H1 (cell line): ENCODE measurements around the gene NPTN. TPM values are rescaled to one million over a fixed set of nuclear protein-coding genes. Genes with fewer than 3 reads are reported as not detected.

Source experiments
- CTCF ChIA-PET: fragments of 300-600 bp; sonication (Branson Sonifier 250); formaldehyde crosslinking; loops from one replicate; lab custom pipeline; 2021; ENCODE audit not compliant: partially characterized antibody; lab: Charles Lee
- POLR2A ChIA-PET: fragments of 300-600 bp; sonication (Branson Sonifier 250); formaldehyde crosslinking; loops from one replicate; lab custom pipeline; 2021; ENCODE audit warnings: inconsistent platforms; ENCODE audit not compliant: partially characterized antibody; lab: Charles Lee
- DNase-seq, 2 experiments: peaks; one replicate each; pipeline versions ENCODE4 v3.0.0 to v3.0.0-alpha.2; 2010 to 2022; ENCODE audit warnings: low spot score in 2 of 2, low read depth in 1 of 2, mixed read lengths in 1 of 2
- FAIRE-seq: peaks from 2 replicates; lab custom pipeline; 2011; peaks lifted over from hg19 to GRCh38; lab: Jason Lieb, UNC
- H2AFZ ChIP-seq: 2 replicates; pipeline ENCODE4 v1.8.1; 2012; ENCODE audit warnings: low read length, inconsistent platforms
- H2AK5ac ChIP-seq: 2 replicates; pipeline ENCODE4 v1.6.1; 2013; ENCODE audit warnings: low read depth, low read length
- H2BK120ac ChIP-seq: replicated peaks from 2 replicates; pipeline ENCODE3; 2013; ENCODE audit warnings: low read depth, low read length, inconsistent platforms
- H2BK12ac ChIP-seq: 2 replicates; pipeline ENCODE4 v1.6.1; 2013; ENCODE audit warnings: low read depth, low read length
- H2BK15ac ChIP-seq: 2 replicates; pipeline ENCODE4 v1.6.1; 2013; ENCODE audit warnings: low read length
- H2BK20ac ChIP-seq: 2 replicates; pipeline ENCODE4 v1.6.1; 2013; ENCODE audit warnings: low read length
- H2BK5ac ChIP-seq: 2 replicates; pipeline ENCODE4 v1.6.1; 2013; ENCODE audit warnings: low read depth, low read length
- H3K14ac ChIP-seq: 2 replicates; pipeline ENCODE4 v1.6.1; 2013; ENCODE audit warnings: inconsistent platforms; ENCODE audit not compliant: insufficient read length
- H3K18ac ChIP-seq: 2 replicates; pipeline ENCODE4 v1.6.1; 2013; ENCODE audit warnings: low read length; ENCODE audit errors: extremely low read depth
- H3K23ac ChIP-seq: 2 replicates; pipeline ENCODE4 v1.6.1; 2013; ENCODE audit warnings: inconsistent platforms; ENCODE audit not compliant: insufficient read length
- H3K23me2 ChIP-seq: 2 replicates; pipeline ENCODE4 v1.6.1; 2013; ENCODE audit warnings: low read depth, low read length
- H3K27ac ChIP-seq: 2 replicates; pipeline ENCODE4 v1.6.1; 2011; ENCODE audit warnings: low read depth, low read length, inconsistent platforms
- H3K27me3 ChIP-seq, 4 experiments: replicated peaks in 1 of 4; 1 replicate in 1 of 4; 2 replicates in 3 of 4; pipeline versions ENCODE4 v1.6.1 to v1.8.1; 2011 to 2013; ENCODE audit warnings: low read length in 3 of 4, mild to moderate bottlenecking in 3 of 4, inconsistent platforms in 2 of 4, mixed read lengths in 2 of 4, moderate library complexity in 1 of 4; ENCODE audit not compliant: control insufficient read depth in 3 of 4, insufficient read depth in 3 of 4; ENCODE audit errors: extremely low read depth in 1 of 4
- H3K36me3 ChIP-seq, 4 experiments: 2 replicates each; pipeline versions ENCODE4 v1.6.1 to v1.8.1; 2011 to 2013; ENCODE audit warnings: mild to moderate bottlenecking in 4 of 4, low read length in 3 of 4, moderate library complexity in 2 of 4, control low read depth in 1 of 4, inconsistent platforms in 1 of 4; ENCODE audit not compliant: insufficient read depth in 4 of 4, control insufficient read depth in 2 of 4
- H3K4ac ChIP-seq: replicated peaks from 2 replicates; pipeline ENCODE3; 2013; ENCODE audit warnings: low read length, low read depth, mixed read lengths, inconsistent platforms; ENCODE audit not compliant: insufficient read length
- H3K4me1 ChIP-seq, 4 experiments: replicated peaks in 1 of 4; 1 replicate in 1 of 4; 2 replicates in 3 of 4; pipeline versions ENCODE4 v1.6.1 to v1.8.1; 2011 to 2013; ENCODE audit warnings: low read length in 3 of 4, inconsistent platforms in 2 of 4, mixed read lengths in 1 of 4; ENCODE audit not compliant: insufficient read depth in 4 of 4, control insufficient read depth in 3 of 4
- H3K4me2 ChIP-seq, 2 experiments: 2 replicates each; pipeline versions ENCODE4 v1.6.1 to v1.8.1; 2011 to 2013; ENCODE audit warnings: low read depth in 2 of 2, low read length in 2 of 2, control low read depth in 1 of 2, inconsistent platforms in 1 of 2, mild to moderate bottlenecking in 1 of 2; ENCODE audit not compliant: insufficient read depth in 1 of 2
- H3K4me3 ChIP-seq, 4 experiments: fragments of 200-600, 300-600 bp in 1 of 4; sonication (generic), shearing (Covaris generic), sonication (Bioruptor Twin) in 1 of 4; 2 replicates each; pipeline versions ENCODE4 v1.5.1 to v1.8.1; 2011 to 2016; ENCODE audit warnings: low read length in 4 of 4, low read depth in 3 of 4, control low read depth in 2 of 4, inconsistent platforms in 2 of 4, mild to moderate bottlenecking in 2 of 4, mixed read lengths in 1 of 4, moderate library complexity in 1 of 4; ENCODE audit not compliant: insufficient read depth in 2 of 4; ENCODE audit errors: extremely low read depth in 1 of 4
- H3K56ac ChIP-seq: replicated peaks from 2 replicates; pipeline ENCODE3; 2013; ENCODE audit warnings: low read depth, mild to moderate bottlenecking, mixed read lengths, low read length, inconsistent platforms; ENCODE audit not compliant: insufficient read length
- H3K79me1 ChIP-seq: 2 replicates; pipeline ENCODE4 v1.6.1; 2013; ENCODE audit warnings: low read depth, low read length, control low read depth
- H3K79me2 ChIP-seq, 2 experiments: 2 replicates each; pipeline versions ENCODE4 v1.6.1 to v1.8.1; 2012 to 2013; ENCODE audit warnings: low read length in 2 of 2, mild to moderate bottlenecking in 2 of 2, inconsistent platforms in 1 of 2; ENCODE audit not compliant: insufficient read depth in 2 of 2, control insufficient read depth in 1 of 2
- H3K9ac ChIP-seq, 4 experiments: replicated peaks in 1 of 4; 1 replicate in 1 of 4; 2 replicates in 3 of 4; pipeline versions ENCODE4 v1.6.1 to v1.8.1; 2011 to 2013; ENCODE audit warnings: low read depth in 3 of 4, low read length in 3 of 4, control low read depth in 2 of 4, mild to moderate bottlenecking in 2 of 4, moderate library complexity in 2 of 4, inconsistent platforms in 1 of 4; ENCODE audit errors: extremely low read depth in 1 of 4
- H3K9me3 ChIP-seq, 2 experiments: 2 replicates each; pipeline versions ENCODE4 v1.6.1 to v1.8.1; 2012 to 2013; ENCODE audit warnings: mild to moderate bottlenecking in 2 of 2, moderate library complexity in 2 of 2, control low read depth in 1 of 2, inconsistent platforms in 1 of 2, low read depth in 1 of 2, low read length in 1 of 2, mixed read lengths in 1 of 2; ENCODE audit not compliant: insufficient read depth in 2 of 2
- H4K20me1 ChIP-seq, 2 experiments: replicated peaks in 1 of 2; 2 replicates each; pipeline versions ENCODE3 to v1.8.1; 2011 to 2013; ENCODE audit warnings: inconsistent platforms in 2 of 2, low read length in 2 of 2, mild to moderate bottlenecking in 1 of 2; ENCODE audit not compliant: insufficient read depth in 2 of 2, control insufficient read depth in 1 of 2
- H4K5ac ChIP-seq: 2 replicates; pipeline ENCODE4 v1.6.1; 2013; ENCODE audit warnings: low read length, low read depth, mixed read lengths, inconsistent platforms; ENCODE audit not compliant: insufficient read length
- H4K8ac ChIP-seq: 2 replicates; pipeline ENCODE4 v1.8.0; 2013; ENCODE audit warnings: mild to moderate bottlenecking, moderate library complexity, low read length, inconsistent platforms; ENCODE audit not compliant: insufficient read depth; ENCODE audit errors: extremely low read depth
- H4K91ac ChIP-seq: replicated peaks from 2 replicates; pipeline ENCODE3; 2013; ENCODE audit warnings: low read length, mixed read lengths, inconsistent platforms; ENCODE audit not compliant: insufficient read length
- BACH1 ChIP-seq: IDR thresholded peaks from 2 replicates; pipeline ENCODE4 v1.6.1; 2012; ENCODE audit warnings: low read length, improper control_type of control experiment
- CHD2 ChIP-seq: IDR thresholded peaks from 2 replicates; pipeline ENCODE4 v1.6.1; 2012; ENCODE audit warnings: low read length, improper control_type of control experiment
- CTCF ChIP-seq, 3 experiments: IDR thresholded peaks; 1 replicate in 2 of 3; 2 replicates in 1 of 3; pipeline versions ENCODE4 v1.5.1 to v1.6.1; 2011; ENCODE audit warnings: low read length in 3 of 3, mild to moderate bottlenecking in 3 of 3, inconsistent platforms in 2 of 3, low read depth in 1 of 3, moderate library complexity in 1 of 3; ENCODE audit not compliant: insufficient read depth in 1 of 3; ENCODE audit errors: control extremely low read depth in 1 of 3
- E2F6 ChIP-seq: IDR thresholded peaks from 2 replicates; pipeline ENCODE4 v1.6.1; 2012; ENCODE audit warnings: inconsistent platforms
- EGR1 ChIP-seq: IDR thresholded peaks from 2 replicates; pipeline ENCODE4 v1.6.1; 2011; ENCODE audit warnings: low read depth, low read length, borderline replicate concordance
- EZH2 ChIP-seq: fragments of 200-600 bp; sonication (generic); IDR thresholded peaks from 2 replicates; pipeline ENCODE4 v1.7.1; 2012; ENCODE audit warnings: low read depth, mild to moderate bottlenecking, moderate library complexity, low read length, inconsistent platforms; ENCODE audit not compliant: severe bottlenecking
- RAD21 ChIP-seq, 2 experiments: IDR thresholded peaks in 1 of 2; conservative IDR thresholded peaks in 1 of 2; 2 replicates each; pipeline ENCODE4 v1.6.1; 2011; ENCODE audit warnings: low read depth in 2 of 2, low read length in 2 of 2, improper control_type of control experiment in 1 of 2, inconsistent platforms in 1 of 2, mild to moderate bottlenecking in 1 of 2, moderate library complexity in 1 of 2
- SIRT6 ChIP-seq: IDR thresholded peaks from one replicate; pipeline ENCODE4 v1.7.1; 2012; ENCODE audit warnings: low read length, inconsistent platforms
- SP1 ChIP-seq: IDR thresholded peaks from 2 replicates; pipeline ENCODE4 v1.6.1; 2011; ENCODE audit warnings: low read depth, low read length
- TAF7 ChIP-seq: optimal IDR thresholded peaks from 2 replicates; pipeline ENCODE3; 2011; ENCODE audit warnings: low read depth, mild to moderate bottlenecking, inconsistent platforms, low read length, moderate library complexity, borderline replicate concordance
- WGBS, 2 experiments: shearing (Covaris generic) in 1 of 2; methylation state at CpG; one replicate each; pipeline versions ENCODE4 v1.1.6 to v1.1.7; 2013 to 2015; ENCODE audit warnings: low lambda C conversion rate in 2 of 2, mixed read lengths in 2 of 2, inconsistent platforms in 1 of 2, low coverage in 1 of 2, missing lambda C conversion rate in 1 of 2; ENCODE audit not compliant: insufficient replicate concordance in 2 of 2, insufficient coverage in 1 of 2, insufficient read length in 1 of 2; ENCODE audit errors: extremely low coverage in 1 of 2, missing lambda C conversion rate in 1 of 2; 5-methylcytosine and 5-hydroxymethylcytosine counted together
- polyA plus RNA-seq, 7 experiments: library from polyadenylated mRNA; depleted of rRNA in 3 of 7; stranded (reverse) in 5 of 7; unstranded in 2 of 7; fragments of >200 nt in 5 of 7; fragments of 200-250 nt in 2 of 7; gene quantifications; 1 replicate in 5 of 7; 2 replicates in 1 of 7; 4 replicates in 1 of 7; pipeline versions ENCODE4 v1.2.1 to v1.2.3, GENCODE V29; 2011 to 2013; ENCODE audit warnings: missing spikeins in 2 of 7, mixed read lengths in 2 of 7
- total RNA-seq: library from RNA; stranded (reverse); fragmentation: NEBNext Ultra II Directional; extraction: Animal tissue kit (Norgen Biotek cat#: 25700); gene quantifications from 2 replicates; pipeline ENCODE4 v1.2.1, GENCODE V29; 2021

NPTN gene
- total and polyA plus RNA-seq, 2 of the 8 experiments (the other 6 are each of a cell fraction or from before 2014, with no cell fraction given) = 67.0 to 113 TPM

GRCh38 chr15:73575636-73576247 lies 57.4 kb downstream of the NPTN start:
- H3K9ac ChIP-seq = no peak overlapping the region
- no peak for FAIRE-seq
- H3K4ac ChIP-seq = no peak overlapping the region
- no peak overlapping the region for H2BK12ac ChIP-seq
- no peak overlapping the region for H3K27ac ChIP-seq
- H3K14ac ChIP-seq = no peak overlapping the region
- H3K27me3 ChIP-seq = no peaks in the 10 kb centered on the region
- peaks cover 9 to 44% (median 23%) of the 10 kb centered on the region in 4 experiments; a peak in 7 of 8 replicates for H3K36me3 ChIP-seq
- H3K23ac ChIP-seq = no peak overlapping the region
- no peaks in the 10 kb centered on the region for H3K9me3 ChIP-seq
- H3K79me1 ChIP-seq = no peaks in the 10 kb centered on the region; the same call in 1 of the 2 replicates
- no peak overlapping the region for H3K4me3 ChIP-seq
- no peaks in the 10 kb centered on the region for H3K79me2 ChIP-seq
- ChIA-PET POLR2A (interaction anchor here (0.6 kb wide), 1 partner anchor 68 kb away, joined by 3 read pairs; no protein-coding TSS in a partner anchor), CTCF (interaction anchor here (0.6 to 1.6 kb wide), 3 partner anchors 60 to 101 kb away, joined by 3 to 4 read pairs (median 3); no protein-coding TSS in a partner anchor)
- no peak overlapping the region for H4K91ac ChIP-seq
- no peak overlapping the region for H2BK20ac ChIP-seq
- no peak overlapping the region for H3K18ac ChIP-seq
- H2BK120ac ChIP-seq = no peak overlapping the region
- WGBS, 2 experiments = 81% methylated on average over 3 of the region's 3 CpGs; no CpG with 5 or more reads in 1 of the 2 experiments
- no peak overlapping the region for H2AK5ac ChIP-seq
- no peak for DNase-seq
- no peak overlapping the region for H3K4me2 ChIP-seq
- no peak overlapping the region for H3K56ac ChIP-seq
- no peak overlapping the region for H2BK15ac ChIP-seq
- H4K8ac ChIP-seq = no peak overlapping the region
- H2BK5ac ChIP-seq = no peak overlapping the region
- H4K5ac ChIP-seq = no peak overlapping the region
- H3K4me1 ChIP-seq = no peaks in the 10 kb centered on the region
- no peaks in the 10 kb centered on the region for H4K20me1 ChIP-seq
- H2AFZ ChIP-seq = no peak overlapping the region
- H3K23me2 ChIP-seq = no peaks in the 10 kb centered on the region
- TF ChIP-seq CTCF (IDR thresholded peaks at IDR 0.05; ENCODE audit: control extremely low read depth in 1 of 3, insufficient read depth in 1 of 3, low read depth in 1 of 3, low read length in 3 of 3) (no peak), E2F6 (no peak), EGR1 (no peak), SP1 (no peak), EZH2 (no peak), BACH1 (no peak), TAF7 (no peak), SIRT6 (no peak), RAD21 (IDR thresholded peaks at IDR 0.05 in 1 of 2, conservative IDR thresholded peaks at IDR 0.05 in 1 of 2; ENCODE audit: low read depth in 2 of 2, low read length in 2 of 2) (no peak), CHD2 (no peak)
